ENCODE data around the gene CDK19.

- TF ChIP-seq EZH2 (IDR thresholded peaks at IDR 0.05) (no peak), POLR2AphosphoS5 (IDR thresholded peaks at IDR 0.05; ENCODE audit: borderline replicate concordance, low read depth, low read length) (no peak), FOXP2 (optimal IDR thresholded peaks at IDR 0.05; ENCODE audit: control extremely low read depth, extremely low read length, insufficient read depth) (no peak)
Observed at GRCh38 chr6:110815015-110815410, 256 bp downstream of the CDK19 start.

All from SK-N-MC (cell line).